Measurements from ENCODE around the gene TIMM23B. TPM values are rescaled to one million over a fixed set of nuclear protein-coding genes. Genes with fewer than 3 reads are reported as not detected.
"Not testable (repeated sequence)": the region's sequence is repeated elsewhere in the genome, so short reads cannot be mapped to it uniquely, and the experiment has no call there.

TIMM23B gene
- total and polyA plus RNA-seq, 4 experiments from 2014 or later: 10.0 to 24.3 (median 17.3) TPM

- POLR2A ChIA-PET (ENCODE audit: partially characterized antibody); H3K27me3 ChIP-seq (ENCODE audit: insufficient read depth, low read length); H3K9me3 ChIP-seq (ENCODE audit: control insufficient read depth in 1 of 2, low read length in 2 of 2); H3K27me3 Mint-ChIP-seq; DNase-seq; CTCF ChIA-PET (ENCODE audit: partially characterized antibody); H3K4me3 Mint-ChIP-seq; H3K27ac Mint-ChIP-seq; H3K9me3 Mint-ChIP-seq; H3K4me3 ChIP-seq (ENCODE audit: low read length in 2 of 2); H3K27ac ChIP-seq (ENCODE audit: low read depth, low read length); H3K4me1 ChIP-seq (ENCODE audit: insufficient read depth, low read length); H3K36me3 ChIP-seq (ENCODE audit: insufficient read depth, low read length): not testable (repeated sequence)
- peaks cover 10 to 13% (median 12%) of the 10 kb centered on the region in 4 donors for H3K4me1 Mint-ChIP-seq
- intact Hi-C loops (cut with micrococcal nuclease): loop anchor here (10.0 kb wide), 1 partner anchor 677 kb away; the partner anchor contains the start of gene SGMS1
- peaks cover 15 to 24% of the 10 kb centered on the region in 2 donors for H3K36me3 Mint-ChIP-seq
Observed at GRCh38 chr10:49948142-49948541, 6.3 kb downstream of the TIMM23B start.

- DNase-seq; H3K4me1 ChIP-seq (ENCODE audit: insufficient read depth, low read length); H3K27ac ChIP-seq (ENCODE audit: low read depth, low read length); H3K4me3 ChIP-seq (ENCODE audit: low read length in 2 of 2); H3K27me3 ChIP-seq (ENCODE audit: insufficient read depth, low read length); H3K4me3 Mint-ChIP-seq; H3K9me3 Mint-ChIP-seq; POLR2A ChIA-PET (ENCODE audit: partially characterized antibody); CTCF ChIA-PET (ENCODE audit: partially characterized antibody); H3K36me3 ChIP-seq (ENCODE audit: insufficient read depth, low read length); H3K27me3 Mint-ChIP-seq; H3K27ac Mint-ChIP-seq; H3K9me3 ChIP-seq (ENCODE audit: control insufficient read depth in 1 of 2, low read length in 2 of 2): not testable (repeated sequence)
- intact Hi-C loops (cut with micrococcal nuclease): loop anchor here (10.0 kb wide), 1 partner anchor 676 kb away; the partner anchor contains the start of gene SGMS1
- H3K4me1 Mint-ChIP-seq: peaks cover 8 to 12% (median 9%) of the 10 kb centered on the region in 4 donors
- H3K36me3 Mint-ChIP-seq: peaks cover 15 to 23% of the 10 kb centered on the region in 2 donors
Observed at GRCh38 chr10:49948737-49949136, 6.9 kb downstream of the TIMM23B start.

GRCh38 chr10:49952006-49952405, 10.2 kb downstream of the TIMM23B start:
- H3K27me3 ChIP-seq (ENCODE audit: insufficient read depth, low read length); POLR2A ChIA-PET (ENCODE audit: partially characterized antibody); DNase-seq; H3K9me3 ChIP-seq (ENCODE audit: control insufficient read depth in 1 of 2, low read length in 2 of 2); intact Hi-C loops (cut with micrococcal nuclease); H3K4me1 Mint-ChIP-seq; CTCF ChIA-PET (ENCODE audit: partially characterized antibody); H3K4me3 Mint-ChIP-seq; H3K4me3 ChIP-seq (ENCODE audit: low read length in 2 of 2); H3K9me3 Mint-ChIP-seq; H3K36me3 ChIP-seq (ENCODE audit: insufficient read depth, low read length); H3K27me3 Mint-ChIP-seq; H3K4me1 ChIP-seq (ENCODE audit: insufficient read depth, low read length); H3K27ac ChIP-seq (ENCODE audit: low read depth, low read length): not testable (repeated sequence)
- Mint-ChIP-seq H3K36me3 (peaks cover 19 to 26% of the 10 kb centered on the region in 2 donors), H3K27ac (peak overlapping the region in 1 of 7 donors; percentile 27)

GRCh38 chr10:49953122-49953521, 11.3 kb downstream of the TIMM23B start:
- H3K4me1 Mint-ChIP-seq; H3K27me3 ChIP-seq (ENCODE audit: insufficient read depth, low read length); H3K9me3 ChIP-seq (ENCODE audit: control insufficient read depth in 1 of 2, low read length in 2 of 2); H3K9me3 Mint-ChIP-seq; H3K27ac ChIP-seq (ENCODE audit: low read depth, low read length); H3K4me1 ChIP-seq (ENCODE audit: insufficient read depth, low read length); H3K36me3 ChIP-seq (ENCODE audit: insufficient read depth, low read length); POLR2A ChIA-PET (ENCODE audit: partially characterized antibody); DNase-seq; H3K4me3 Mint-ChIP-seq; H3K27me3 Mint-ChIP-seq; intact Hi-C loops (cut with micrococcal nuclease); H3K4me3 ChIP-seq (ENCODE audit: low read length in 2 of 2); CTCF ChIA-PET (ENCODE audit: partially characterized antibody): not testable (repeated sequence)
- Mint-ChIP-seq H3K36me3 (peaks cover 19 to 29% of the 10 kb centered on the region in 2 donors), H3K27ac (peak overlapping the region in 1 of 7 donors; percentile 8)

- CTCF ChIA-PET (ENCODE audit: partially characterized antibody); H3K36me3 Mint-ChIP-seq; H3K4me1 ChIP-seq (ENCODE audit: insufficient read depth, low read length); H3K9me3 ChIP-seq (ENCODE audit: control insufficient read depth in 1 of 2, low read length in 2 of 2); H3K4me3 ChIP-seq (ENCODE audit: low read length in 2 of 2); H3K9me3 Mint-ChIP-seq; H3K27me3 ChIP-seq (ENCODE audit: insufficient read depth, low read length); H3K27ac Mint-ChIP-seq; POLR2A ChIA-PET (ENCODE audit: partially characterized antibody); intact Hi-C loops (cut with micrococcal nuclease); H3K27ac ChIP-seq (ENCODE audit: low read depth, low read length); H3K36me3 ChIP-seq (ENCODE audit: insufficient read depth, low read length); H3K4me3 Mint-ChIP-seq; H3K27me3 Mint-ChIP-seq; H3K4me1 Mint-ChIP-seq: not testable (repeated sequence)
- peak in 1 of 5 donors; percentile 13 for DNase-seq
Observed at GRCh38 chr10:49970331-49970857, 28.5 kb downstream of the TIMM23B start.

- H3K36me3 ChIP-seq (ENCODE audit: insufficient read depth, low read length); H3K9me3 ChIP-seq (ENCODE audit: control insufficient read depth in 1 of 2, low read length in 2 of 2); CTCF ChIA-PET (ENCODE audit: partially characterized antibody); H3K27ac Mint-ChIP-seq; H3K27ac ChIP-seq (ENCODE audit: low read depth, low read length); DNase-seq; POLR2A ChIA-PET (ENCODE audit: partially characterized antibody); H3K27me3 ChIP-seq (ENCODE audit: insufficient read depth, low read length); H3K4me1 ChIP-seq (ENCODE audit: insufficient read depth, low read length); intact Hi-C loops (cut with micrococcal nuclease); H3K27me3 Mint-ChIP-seq; H3K9me3 Mint-ChIP-seq; H3K4me1 Mint-ChIP-seq; H3K4me3 Mint-ChIP-seq; H3K4me3 ChIP-seq (ENCODE audit: low read length in 2 of 2); H3K36me3 Mint-ChIP-seq: not testable (repeated sequence)
Observed at GRCh38 chr10:49971466-49971865, 29.6 kb downstream of the TIMM23B start.

GRCh38 chr10:49972094-49972493, 30.2 kb downstream of the TIMM23B start:
- H3K4me1 ChIP-seq (ENCODE audit: insufficient read depth, low read length); H3K27ac ChIP-seq (ENCODE audit: low read depth, low read length); H3K27me3 ChIP-seq (ENCODE audit: insufficient read depth, low read length); H3K27me3 Mint-ChIP-seq; POLR2A ChIA-PET (ENCODE audit: partially characterized antibody); H3K9me3 Mint-ChIP-seq; H3K36me3 ChIP-seq (ENCODE audit: insufficient read depth, low read length); DNase-seq; H3K9me3 ChIP-seq (ENCODE audit: control insufficient read depth in 1 of 2, low read length in 2 of 2); H3K27ac Mint-ChIP-seq; H3K4me3 Mint-ChIP-seq; CTCF ChIA-PET (ENCODE audit: partially characterized antibody); H3K36me3 Mint-ChIP-seq; H3K4me3 ChIP-seq (ENCODE audit: low read length in 2 of 2); H3K4me1 Mint-ChIP-seq; intact Hi-C loops (cut with micrococcal nuclease): not testable (repeated sequence)

- H3K9me3 Mint-ChIP-seq; intact Hi-C loops (cut with micrococcal nuclease); H3K4me1 ChIP-seq (ENCODE audit: insufficient read depth, low read length); DNase-seq; H3K9me3 ChIP-seq (ENCODE audit: control insufficient read depth in 1 of 2, low read length in 2 of 2); H3K27me3 Mint-ChIP-seq; H3K27me3 ChIP-seq (ENCODE audit: insufficient read depth, low read length); H3K4me1 Mint-ChIP-seq; POLR2A ChIA-PET (ENCODE audit: partially characterized antibody); H3K27ac ChIP-seq (ENCODE audit: low read depth, low read length); H3K36me3 ChIP-seq (ENCODE audit: insufficient read depth, low read length); CTCF ChIA-PET (ENCODE audit: partially characterized antibody); H3K4me3 ChIP-seq (ENCODE audit: low read length in 2 of 2); H3K4me3 Mint-ChIP-seq; H3K27ac Mint-ChIP-seq: not testable (repeated sequence)
- H3K36me3 Mint-ChIP-seq: peaks cover 9 to 11% of the 10 kb centered on the region in 2 donors
Observed at GRCh38 chr10:49977756-49978155, 35.9 kb downstream of the TIMM23B start.

Measured in CD4-positive, alpha-beta memory T cell (primary cell).